Activated naive CD4-positive, alpha-beta T cell treated with anti-CD3 and anti-CD28 coated beads, Interleukin-2, amount 10 ng/mL, durations not matched to agents 7 days and 5 days (primary cell): ENCODE data around the gene GBF1.

Experiments used
- CTCF ChIA-PET: fragments of 350-600 bp; sonication (Branson Sonifier 250); formaldehyde crosslinking; loops from one replicate; lab custom pipeline; 2021; ENCODE audit warnings: antibody characterized with exemption; lab: Charles Lee
- DNase-seq: peaks from one replicate; pipeline ENCODE4 v3.0.0-alpha.2; 2020
- H3K27ac Mint-ChIP-seq: one replicate; pipeline ENCODE4 v1.8.0; 2021; ENCODE audit warnings: mild to moderate bottlenecking, moderate library complexity, mixed read lengths
- H3K27me3 Mint-ChIP-seq: one replicate; pipeline ENCODE4 v1.8.0; 2021; ENCODE audit warnings: mild to moderate bottlenecking, mixed read lengths
- H3K36me3 Mint-ChIP-seq: one replicate; pipeline ENCODE4 v1.8.0; 2021; ENCODE audit warnings: mixed read lengths
- H3K4me1 Mint-ChIP-seq: one replicate; pipeline ENCODE4 v1.8.0; 2021; ENCODE audit warnings: mixed read lengths
- H3K4me3 Mint-ChIP-seq: one replicate; pipeline ENCODE4 v1.8.0; 2021; ENCODE audit warnings: mild to moderate bottlenecking, moderate library complexity, mixed read lengths
- H3K9me3 Mint-ChIP-seq: one replicate; pipeline ENCODE4 v1.8.0; 2021; ENCODE audit warnings: mixed read lengths

Gene GBF1

GRCh38 chr10:102403115-102403514 is 157.8 kb downstream of the GBF1 start:
- DNase-seq: no peak
- Mint-ChIP-seq H3K9me3 (no peaks in the 10 kb centered on the region), H3K27ac (no peak overlapping the region), H3K36me3 (peaks cover 29% of the 10 kb centered on the region), H3K27me3 (peaks cover 11% of the 10 kb centered on the region), H3K4me3 (no peak overlapping the region), H3K4me1 (peaks cover 21% of the 10 kb centered on the region)
- CTCF ChIA-PET: interaction anchor here (0.9 to 13.7 kb wide), 6 partner anchors 10 to 234 kb away, joined by 4 to 174 read pairs (median 4); partner anchors contain the start of gene ELOVL3

- DNase-seq: no peak
- CTCF ChIA-PET: interaction anchor here (1.0 to 13.7 kb wide), 7 partner anchors 11 to 175 kb away, joined by 3 to 174 read pairs (median 4); partner anchors contain the start of gene ELOVL3
- Mint-ChIP-seq H3K36me3 (peaks cover 20% of the 10 kb centered on the region), H3K4me1 (peaks cover 16% of the 10 kb centered on the region), H3K27me3 (peaks cover 23% of the 10 kb centered on the region), H3K4me3 (no peak overlapping the region), H3K27ac (no peak overlapping the region), H3K9me3 (no peaks in the 10 kb centered on the region)
These were observed 159.2 kb downstream of the GBF1 start for GRCh38 chr10:102404361-102405107.

GRCh38 chr10:102405108-102405571 is 159.8 kb downstream of the GBF1 start:
- no peak overlapping the region for H3K4me3 Mint-ChIP-seq
- H3K36me3 Mint-ChIP-seq: peaks cover 16% of the 10 kb centered on the region
- no peak for DNase-seq
- H3K27ac Mint-ChIP-seq: no peak overlapping the region
- peaks cover 29% of the 10 kb centered on the region for H3K27me3 Mint-ChIP-seq
- peaks cover 18% of the 10 kb centered on the region for H3K4me1 Mint-ChIP-seq
- H3K9me3 Mint-ChIP-seq: no peaks in the 10 kb centered on the region
- CTCF ChIA-PET: interaction anchor here (1.0 to 13.7 kb wide), 4 partner anchors 11 to 175 kb away, joined by 3 to 174 read pairs (median 4); partner anchors contain the start of gene ELOVL3

GRCh38 chr10:102405632-102406031 is 160.3 kb downstream of the GBF1 start:
- H3K4me1 Mint-ChIP-seq: peaks cover 19% of the 10 kb centered on the region
- H3K27me3 Mint-ChIP-seq: peaks cover 34% of the 10 kb centered on the region
- H3K4me3 Mint-ChIP-seq: no peak overlapping the region
- H3K27ac Mint-ChIP-seq: no peak overlapping the region
- DNase-seq: no peak
- no peaks in the 10 kb centered on the region for H3K9me3 Mint-ChIP-seq
- CTCF ChIA-PET: interaction anchor here (1.1 to 13.7 kb wide), 3 partner anchors 12 to 176 kb away, joined by 3 to 174 read pairs (median 4); partner anchors contain the start of gene ELOVL3
- H3K36me3 Mint-ChIP-seq: peaks cover 11% of the 10 kb centered on the region

- peaks cover 10% of the 10 kb centered on the region for H3K36me3 Mint-ChIP-seq
- H3K4me3 Mint-ChIP-seq: no peak overlapping the region
- peaks cover 30% of the 10 kb centered on the region for H3K4me1 Mint-ChIP-seq
- H3K27me3 Mint-ChIP-seq: peaks cover 46% of the 10 kb centered on the region
- H3K27ac Mint-ChIP-seq: no peak overlapping the region
- CTCF ChIA-PET: interaction anchor here (1.3 kb wide), 1 partner anchor 175 kb away, joined by 4 read pairs; no protein-coding TSS in a partner anchor
- H3K9me3 Mint-ChIP-seq: no peaks in the 10 kb centered on the region
- no peak for DNase-seq
These were observed 161.5 kb downstream of the GBF1 start for GRCh38 chr10:102406815-102407214.

- DNase-seq: no peak
- H3K27me3 Mint-ChIP-seq: peaks cover 53% of the 10 kb centered on the region
- H3K9me3 Mint-ChIP-seq: no peaks in the 10 kb centered on the region
- CTCF ChIA-PET: interaction anchor here (1.0 to 1.3 kb wide), 2 partner anchors 8 to 175 kb away, joined by 4 to 5 read pairs; no protein-coding TSS in a partner anchor
- H3K36me3 Mint-ChIP-seq: peaks cover 4% of the 10 kb centered on the region
- H3K4me1 Mint-ChIP-seq: peaks cover 32% of the 10 kb centered on the region
- H3K4me3 Mint-ChIP-seq: peak overlapping the region; percentile 57
- no peak overlapping the region for H3K27ac Mint-ChIP-seq
These were observed 162.2 kb downstream of the GBF1 start for GRCh38 chr10:102407425-102408130.

GRCh38 chr10:102408131-102408727 is 162.9 kb downstream of the GBF1 start:
- H3K4me3 Mint-ChIP-seq: peak overlapping the region; percentile 57
- no peaks in the 10 kb centered on the region for H3K9me3 Mint-ChIP-seq
- peaks cover 4% of the 10 kb centered on the region for H3K36me3 Mint-ChIP-seq
- DNase-seq: no peak
- H3K27ac Mint-ChIP-seq: no peak overlapping the region
- peaks cover 60% of the 10 kb centered on the region for H3K27me3 Mint-ChIP-seq
- CTCF ChIA-PET: interaction anchor here (1.0 kb wide), 1 partner anchor 9 kb away, joined by 5 read pairs; no protein-coding TSS in a partner anchor
- H3K4me1 Mint-ChIP-seq: peaks cover 39% of the 10 kb centered on the region

- CTCF ChIA-PET: interaction anchor here (1.0 to 1.7 kb wide), 7 partner anchors 9 to 71 kb away, joined by 3 to 14 read pairs (median 5); partner anchors contain the start of gene FBXL15
- no peak overlapping the region for H3K27ac Mint-ChIP-seq
- peak overlapping the region; percentile 57 for H3K4me3 Mint-ChIP-seq
- H3K36me3 Mint-ChIP-seq: no peaks in the 10 kb centered on the region
- DNase-seq: peak; percentile 70
- peaks cover 38% of the 10 kb centered on the region for H3K4me1 Mint-ChIP-seq
- no peaks in the 10 kb centered on the region for H3K9me3 Mint-ChIP-seq
- H3K27me3 Mint-ChIP-seq: peaks cover 67% of the 10 kb centered on the region
These were observed 163.6 kb downstream of the GBF1 start for GRCh38 chr10:102408728-102409603.

- DNase-seq: no peak
- CTCF ChIA-PET: interaction anchor here (1.0 to 2.3 kb wide), 8 partner anchors 10 to 180 kb away, joined by 3 to 14 read pairs (median 6); partner anchors contain the start of gene FBXL15
- Mint-ChIP-seq H3K4me1 (peaks cover 38% of the 10 kb centered on the region), H3K36me3 (no peaks in the 10 kb centered on the region), H3K4me3 (peak overlapping the region; percentile 42), H3K27ac (no peak overlapping the region), H3K9me3 (no peaks in the 10 kb centered on the region), H3K27me3 (peaks cover 76% of the 10 kb centered on the region)
These were observed 164.5 kb downstream of the GBF1 start for GRCh38 chr10:102409604-102410428.

- Mint-ChIP-seq H3K4me3 (peak overlapping the region; percentile 59), H3K9me3 (no peaks in the 10 kb centered on the region), H3K36me3 (no peaks in the 10 kb centered on the region), H3K27ac (no peak overlapping the region), H3K27me3 (peaks cover 81% of the 10 kb centered on the region), H3K4me1 (peaks cover 38% of the 10 kb centered on the region)
- CTCF ChIA-PET: interaction anchor here (1.4 to 2.3 kb wide), 4 partner anchors 11 to 180 kb away, joined by 5 to 14 read pairs (median 8); no protein-coding TSS in a partner anchor
- DNase-seq: peak; percentile 69
These were observed 165.2 kb downstream of the GBF1 start for GRCh38 chr10:102410429-102411073.

- peaks cover 36% of the 10 kb centered on the region for H3K4me1 Mint-ChIP-seq
- H3K27me3 Mint-ChIP-seq: peaks cover 91% of the 10 kb centered on the region
- no peak overlapping the region for H3K27ac Mint-ChIP-seq
- peak overlapping the region; percentile 59 for H3K4me3 Mint-ChIP-seq
- CTCF ChIA-PET: interaction anchor here (0.7 to 3.0 kb wide), 5 partner anchors 11 to 181 kb away, joined by 3 to 11 read pairs (median 7); no protein-coding TSS in a partner anchor
- no peaks in the 10 kb centered on the region for H3K36me3 Mint-ChIP-seq
- no peak for DNase-seq
- H3K9me3 Mint-ChIP-seq: no peaks in the 10 kb centered on the region
These were observed 166.3 kb downstream of the GBF1 start for GRCh38 chr10:102411341-102412255.
